HG03066 (cell line): ENCODE data around the gene SLC25A21.
"Not testable (repeated sequence)": the region's sequence is repeated elsewhere in the genome, so short reads cannot be mapped to it uniquely, and the experiment has no call there.

Source experiments
- ATAC-seq: cut with Tn5 transposase; IDR thresholded peaks from one replicate; pipeline ENCODE4 v1.9.1; 2021; ENCODE audit warnings: low read depth; ENCODE audit not compliant: unreplicated experiment

SLC25A21 gene

DNA sequence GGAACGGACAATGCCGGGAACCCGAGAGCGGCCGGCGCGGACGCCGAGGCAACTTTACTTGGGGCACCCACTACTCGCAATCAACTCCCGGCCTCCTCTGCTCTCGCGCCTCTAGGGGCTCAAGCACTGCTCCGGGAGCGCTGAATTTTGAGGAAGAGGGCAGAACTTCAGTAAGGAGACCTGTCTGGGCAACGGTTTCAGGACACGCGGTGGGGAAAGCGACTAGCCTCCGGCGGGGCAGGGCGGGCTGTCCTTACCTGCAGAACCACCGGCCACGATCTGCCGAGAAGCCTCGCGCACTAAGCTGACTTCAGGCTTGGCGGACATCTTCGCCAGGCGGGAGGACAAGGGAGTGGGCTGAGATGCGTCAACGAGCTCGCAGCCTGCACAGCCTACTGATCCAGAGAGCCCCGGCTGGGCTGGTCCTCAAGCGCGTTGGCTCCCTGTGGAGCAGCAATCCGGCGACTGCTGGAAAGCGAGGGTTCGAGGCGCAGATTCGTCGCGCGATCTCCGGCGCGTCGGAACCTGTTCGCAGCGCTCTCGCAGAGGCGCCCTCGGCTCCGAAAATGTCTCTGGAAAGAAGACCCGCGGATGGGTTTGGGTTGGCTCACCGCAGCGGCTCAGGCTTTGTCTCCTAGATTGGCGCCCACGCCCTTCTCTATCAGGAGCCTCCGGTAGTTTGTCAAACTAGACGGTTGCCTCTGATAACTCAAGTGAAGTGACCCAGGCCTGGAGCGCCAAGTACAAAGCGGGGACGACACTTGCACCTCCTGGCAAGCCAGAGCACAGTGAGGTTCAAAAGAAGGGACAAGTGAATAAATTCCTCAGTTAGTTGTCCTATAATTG, at the start of gene SLC25A21:
SLC25A21 (minus strand) TSS at position 583 of the 846 bp plus-strand sequence.
- ATAC-seq = no peak

DNA sequence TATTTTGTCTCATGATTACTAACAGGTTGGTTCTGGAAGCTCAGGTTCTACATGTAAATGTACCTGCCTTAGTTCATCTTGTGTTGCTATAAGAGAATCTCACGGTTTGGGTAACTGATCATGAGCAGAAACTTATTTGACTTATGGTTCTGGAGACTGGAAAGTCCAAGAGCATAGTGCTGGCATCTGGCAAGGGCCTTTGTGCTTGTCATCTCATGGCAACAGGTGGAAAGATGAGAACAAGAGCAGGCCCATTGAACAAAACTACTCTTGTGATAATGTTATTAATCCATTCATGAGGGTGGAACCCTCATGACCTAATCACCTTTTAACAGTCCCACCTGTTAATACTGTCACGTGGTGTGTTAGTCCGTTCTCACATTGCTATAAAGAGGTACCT, 48.7 kb upstream of the SLC25A21 start:
- ATAC-seq = no peak

GRCh38 chr14:37215345-37215744, 42.9 kb upstream of the SLC25A21 start:
- no peak for ATAC-seq

DNA sequence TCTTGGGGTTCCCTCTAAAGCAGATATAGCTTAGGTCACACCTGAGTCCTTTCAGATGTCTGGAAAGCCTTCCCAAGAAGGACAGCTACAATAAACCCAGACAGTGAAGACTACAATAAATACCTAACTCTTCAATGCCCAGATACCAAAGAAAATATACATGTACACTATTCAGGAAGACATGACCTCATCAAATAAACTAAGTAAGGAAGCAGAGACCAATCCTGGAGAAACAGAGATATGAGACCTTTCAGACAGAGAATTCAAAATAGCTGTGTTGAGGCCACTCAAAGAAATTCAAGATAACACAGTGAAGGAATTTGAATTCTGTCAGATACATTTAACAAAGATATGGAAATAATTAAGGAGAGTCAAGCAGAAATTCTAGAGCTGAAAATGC, 40.6 kb upstream of the SLC25A21 start:
- ATAC-seq = no peak

DNA sequence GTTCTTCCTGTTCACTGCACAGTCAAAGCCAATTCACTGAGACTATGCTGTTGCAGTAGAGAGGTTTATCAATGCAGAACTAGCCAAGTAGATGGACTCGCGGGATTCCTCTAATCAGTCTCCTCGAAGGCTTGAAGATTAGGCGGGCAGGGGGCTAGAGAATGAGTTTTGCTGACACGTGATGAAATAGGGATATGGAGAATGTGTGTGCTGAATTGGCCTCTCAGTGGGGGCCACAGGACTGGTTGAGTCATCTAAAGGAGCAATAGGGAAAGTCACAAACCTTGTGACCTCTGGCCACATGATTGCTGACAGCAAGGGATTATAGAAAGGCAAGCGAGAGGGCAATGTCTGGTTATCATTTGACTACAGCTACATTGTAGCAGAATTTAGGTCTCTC, 38.0 kb upstream of the SLC25A21 start:
- ATAC-seq = no peak

DNA sequence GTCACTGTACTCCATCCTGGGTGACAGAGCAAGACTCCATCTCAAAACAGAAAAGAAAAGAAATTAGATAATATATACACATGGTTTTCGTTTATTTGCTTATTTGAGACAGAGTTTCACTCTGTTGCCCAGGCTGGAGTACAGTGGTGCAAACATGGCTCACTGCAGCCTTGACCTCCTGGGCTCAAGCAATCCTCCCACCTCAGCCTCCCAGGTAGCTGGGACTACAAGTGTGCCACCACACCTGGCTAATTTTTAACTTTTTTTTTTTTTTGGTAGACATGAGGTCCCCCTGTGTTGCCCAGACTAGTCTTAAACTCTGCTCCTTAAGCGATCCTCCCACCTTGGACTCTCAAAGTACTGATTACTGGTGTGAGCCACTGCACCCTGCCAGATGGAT, 37.2 kb upstream of the SLC25A21 start:
- ATAC-seq = not testable (repeated sequence)

DNA sequence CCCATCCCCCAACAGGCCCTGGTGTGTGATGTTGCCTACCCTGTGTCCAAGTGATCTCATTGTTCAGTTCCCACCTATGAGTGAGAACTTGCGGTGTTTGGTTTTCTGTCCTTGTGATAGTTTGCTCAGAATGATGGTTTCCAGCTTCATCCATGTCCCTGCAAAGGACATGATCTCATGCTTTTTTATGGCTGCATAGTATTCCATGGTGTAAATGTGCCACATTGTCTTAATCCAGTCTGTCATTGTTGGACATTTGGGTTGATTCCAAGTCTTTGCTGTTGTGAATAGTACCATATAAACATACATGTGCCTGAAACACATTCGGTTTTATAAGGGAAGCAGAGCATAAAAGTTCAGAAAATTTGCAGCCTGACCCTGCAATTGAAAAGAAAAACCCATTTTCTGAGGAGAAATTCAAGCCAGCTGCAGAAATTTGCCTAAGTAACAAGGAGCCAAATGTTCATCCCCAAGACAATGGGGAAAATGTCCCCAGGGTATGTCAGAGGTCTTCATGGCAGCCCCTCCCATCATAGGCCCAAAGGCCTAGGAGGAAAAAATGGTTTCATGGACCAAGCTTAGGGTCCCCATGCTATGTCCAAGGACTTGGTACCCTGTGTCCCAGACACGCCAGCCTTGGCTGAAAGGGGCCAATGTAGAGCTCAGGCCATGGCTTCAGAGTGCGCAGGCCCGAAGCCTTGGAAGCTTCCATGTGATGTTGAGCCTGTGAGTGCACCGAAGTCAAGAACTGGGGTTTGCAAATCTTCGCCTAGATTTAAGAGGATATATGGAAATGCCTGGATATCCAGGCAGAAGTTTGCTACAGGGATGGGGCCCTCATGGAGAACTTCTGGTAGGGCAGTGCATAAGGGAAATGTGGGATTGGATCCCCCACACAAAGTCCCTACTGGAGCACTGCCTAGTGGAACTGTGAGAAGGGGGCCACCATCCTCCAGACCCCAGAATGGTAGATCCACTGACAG, 33.5 kb upstream of the SLC25A21 start:
- not testable (repeated sequence) for ATAC-seq

DNA sequence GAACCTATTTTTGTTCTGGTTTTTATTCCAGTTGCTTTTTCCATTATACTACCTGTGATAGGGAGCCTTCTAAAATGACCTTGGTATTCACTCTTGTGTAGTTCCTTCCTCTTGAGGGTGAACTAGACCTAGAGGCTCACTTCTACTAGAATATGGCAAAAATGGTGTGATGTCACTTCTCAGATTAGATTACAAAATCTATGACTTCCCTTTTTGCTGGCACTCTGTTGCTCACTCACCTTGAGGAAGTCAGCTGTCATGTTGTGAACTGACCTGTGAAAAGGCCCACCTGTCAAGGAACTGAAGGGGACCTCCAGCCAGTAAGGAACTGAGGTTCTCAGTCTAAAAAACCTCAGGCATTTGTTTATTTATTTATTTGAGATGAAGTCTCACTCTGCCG, 31.0 kb upstream of the SLC25A21 start:
- ATAC-seq = no peak

GRCh38 chr14:37202812-37203211, 30.4 kb upstream of the SLC25A21 start:
- ATAC-seq = no peak

- ATAC-seq = no peak
These were observed 29.9 kb upstream of the SLC25A21 start for GRCh38 chr14:37202265-37202664.

DNA sequence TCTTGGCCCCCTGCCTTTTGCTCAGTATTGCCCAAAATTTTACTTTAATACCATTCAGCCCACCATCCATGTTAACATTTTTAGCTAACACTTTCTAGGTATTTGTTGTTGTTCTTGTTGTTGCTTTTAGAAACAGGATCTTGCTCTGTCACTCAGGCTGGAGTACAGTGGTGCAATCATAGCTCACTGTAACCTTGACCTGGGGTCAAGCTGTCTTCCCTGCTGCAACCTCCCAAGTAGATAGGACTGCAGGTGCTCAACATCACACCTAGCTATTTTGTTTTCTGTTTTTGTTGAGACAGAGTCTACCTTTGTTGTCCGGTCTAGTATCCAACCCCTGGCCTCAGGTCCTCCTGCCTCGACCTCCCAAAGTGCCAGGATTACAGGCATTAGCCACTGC, 29.3 kb upstream of the SLC25A21 start:
- ATAC-seq = no peak

GRCh38 chr14:37198907-37199306, 26.5 kb upstream of the SLC25A21 start:
- no peak for ATAC-seq

GRCh38 chr14:37198273-37198598, 25.8 kb upstream of the SLC25A21 start:
- ATAC-seq = no peak

GRCh38 chr14:37197421-37198272, 25.2 kb upstream of the SLC25A21 start, which contains the start of gene MIPOL1:
MIPOL1 (plus strand) TSS chr14:37197937; CDS start chr14:37247889, 49,952 bp downstream.
- no peak for ATAC-seq

DNA sequence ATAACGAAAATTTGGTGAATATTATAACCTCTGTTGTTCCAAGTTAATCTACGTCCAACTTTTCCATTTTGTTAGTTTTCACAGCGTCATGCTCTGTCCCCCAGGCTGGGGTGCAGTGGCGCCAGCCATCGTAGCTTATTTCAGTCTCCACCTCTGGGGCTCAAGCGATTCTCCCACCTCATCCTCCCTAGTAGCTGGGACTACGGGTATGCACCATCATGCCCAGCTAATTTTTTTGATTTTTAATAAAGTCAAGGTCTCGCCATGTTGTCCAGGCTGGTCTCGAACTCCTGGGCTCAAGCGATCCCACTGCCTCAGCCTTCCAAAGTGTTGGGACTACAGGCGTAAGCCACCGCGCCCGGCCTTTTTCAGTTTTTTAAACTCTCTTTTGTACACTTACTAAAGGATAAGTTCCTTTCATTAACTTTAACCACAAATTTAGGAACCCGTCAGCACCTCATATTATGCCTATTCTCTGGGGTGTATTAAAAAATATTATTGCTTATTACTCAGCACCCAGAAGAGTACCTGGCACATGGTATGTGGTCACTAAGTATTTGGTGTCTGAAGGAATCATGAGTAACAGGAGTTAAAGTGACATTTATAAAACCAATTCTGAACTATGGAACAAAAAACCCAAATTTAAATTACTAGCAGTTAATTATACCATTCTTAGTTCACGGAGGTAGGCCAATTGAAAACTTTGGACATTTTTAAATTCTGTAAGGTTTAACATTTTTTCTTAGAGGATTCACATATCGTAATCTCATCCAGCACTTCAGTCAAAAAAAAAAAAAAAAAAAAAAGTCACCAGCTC, 24.4 kb upstream of the SLC25A21 start:
- no peak for ATAC-seq

- no peak for ATAC-seq
These were observed 22.9 kb upstream of the SLC25A21 start for GRCh38 chr14:37195327-37195726.

DNA sequence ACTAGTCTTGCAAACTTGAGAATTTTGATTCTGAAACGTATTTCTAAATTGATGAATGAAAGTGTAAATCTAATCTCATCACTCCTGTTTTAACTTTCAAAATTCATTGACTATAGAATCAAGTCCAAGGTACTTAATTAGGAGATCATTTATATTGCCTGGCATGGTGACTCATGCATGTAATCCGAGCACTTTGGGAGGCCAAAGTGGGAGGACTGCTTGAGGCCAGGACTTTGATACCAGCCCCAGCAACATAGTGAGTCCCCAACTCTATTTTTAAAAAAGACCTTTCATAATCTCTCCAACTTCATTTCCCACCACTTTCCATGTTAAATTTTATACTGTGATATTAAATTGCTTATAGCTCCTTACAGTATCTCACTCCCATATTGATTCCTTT, 22.3 kb upstream of the SLC25A21 start:
- no peak for ATAC-seq

DNA sequence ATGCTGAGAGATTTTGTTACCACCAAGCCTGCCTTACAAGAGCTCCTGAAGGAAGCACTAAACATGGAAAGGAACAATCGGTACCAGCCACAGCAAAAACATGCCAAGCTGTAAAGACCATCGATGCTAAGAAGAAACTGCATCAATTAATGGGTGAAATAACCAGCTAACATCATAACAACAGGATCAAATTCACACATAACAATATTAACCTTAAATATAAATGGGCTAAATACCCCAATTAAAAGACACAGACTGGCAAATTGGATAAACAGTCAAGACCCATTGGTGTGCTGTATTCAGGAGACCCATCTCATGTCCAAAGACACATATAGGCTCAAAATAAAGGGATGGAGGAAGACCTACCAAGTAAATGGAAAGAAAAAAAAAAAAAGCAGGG, 17.3 kb upstream of the SLC25A21 start:
- ATAC-seq = not testable (repeated sequence)

DNA sequence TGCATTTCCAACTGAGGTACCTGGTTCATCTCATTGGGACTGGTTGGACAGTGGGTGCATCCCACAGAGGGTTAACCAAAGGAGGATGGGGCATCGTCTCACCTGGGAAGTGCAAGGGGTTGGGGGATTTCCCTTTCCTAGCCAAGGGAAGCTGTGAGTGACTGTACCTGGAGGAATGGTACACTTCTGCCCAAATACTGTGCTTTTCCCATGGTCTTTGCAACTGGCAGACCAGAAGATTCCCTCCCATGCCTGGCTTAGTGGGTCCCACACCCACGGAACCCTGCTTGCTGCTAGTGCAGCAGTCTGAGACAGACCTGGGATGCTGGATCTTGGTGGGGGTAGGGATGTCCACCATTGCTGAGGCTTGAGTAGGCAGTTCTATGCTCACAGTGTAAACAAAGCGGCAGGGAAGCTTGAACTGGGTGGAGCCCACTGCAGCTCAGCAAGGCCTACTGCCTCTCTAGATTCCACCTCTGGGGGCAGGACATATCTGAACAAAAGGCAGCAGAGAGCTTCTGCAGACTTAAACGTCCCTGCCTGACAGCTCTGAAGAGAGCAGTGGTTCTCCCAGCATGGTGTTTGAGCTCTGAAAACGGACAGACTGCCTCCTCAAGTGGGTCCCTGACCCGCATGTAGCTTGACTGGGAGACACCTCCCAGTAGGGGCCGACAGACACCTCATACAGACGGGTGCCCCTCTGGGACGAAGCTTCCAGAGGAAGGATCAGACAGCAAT, 15.6 kb upstream of the SLC25A21 start:
- not testable (repeated sequence) for ATAC-seq
